ENCODE data around the gene SORCS3. TPM values are rescaled to one million over a fixed set of nuclear protein-coding genes. Genes with fewer than 3 reads are reported as not detected.

Gene SORCS3
- total RNA-seq, 1 experiment from 2014 or later = not detected

DNA sequence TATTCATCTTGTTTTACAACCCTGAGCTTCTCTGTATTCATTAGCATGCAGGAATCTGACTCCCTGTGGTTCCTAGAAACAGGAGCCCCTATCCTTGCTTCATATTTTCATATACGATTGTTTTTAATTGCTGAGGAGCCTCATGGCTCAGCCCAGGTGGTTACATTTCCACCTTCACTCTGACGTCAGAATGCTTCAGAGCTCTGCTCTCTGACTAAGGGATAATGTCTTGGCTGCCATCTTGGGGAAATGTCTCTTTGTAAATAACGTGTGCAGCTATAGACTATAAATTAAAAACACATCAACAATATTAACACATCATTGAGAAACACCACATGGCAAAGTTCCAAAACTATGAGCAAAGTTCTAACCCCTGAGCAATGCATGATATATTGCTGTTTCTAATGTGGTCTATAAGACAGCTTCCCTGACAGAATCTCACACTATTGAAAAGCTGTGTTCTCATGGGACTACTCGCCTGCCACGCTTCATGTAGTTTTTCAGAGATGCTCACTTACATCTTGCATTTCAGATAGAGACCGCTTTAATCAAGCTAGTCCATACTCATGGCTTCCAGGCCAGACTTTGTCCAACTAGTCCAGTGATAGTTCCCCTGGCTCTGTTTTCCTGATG is 227.0 kb downstream of the SORCS3 start:
- Histone ChIP-seq H3K9ac (ENCODE audit: low read length) (no peak overlapping the region), H3K9me2 (replicated peaks; ENCODE audit: insufficient read depth, low read length) (no peaks in the 10 kb centered on the region), H3K4me1 (ENCODE audit: low read length) (no peaks in the 10 kb centered on the region), H3K27ac (ENCODE audit: low read length) (no peak overlapping the region), H4K20me1 (ENCODE audit: insufficient read depth, low read depth, low read length) (no peaks in the 10 kb centered on the region), H3K4me2 (ENCODE audit: low read depth, low read length, poor library complexity, severe bottlenecking) (no peak overlapping the region), H2AFZ (ENCODE audit: low read length) (no peak overlapping the region), H3K9me3 (ENCODE audit: low read length) (no peaks in the 10 kb centered on the region), H3K27me3 (ENCODE audit: low read length) (no peaks in the 10 kb centered on the region), H3K79me2 (ENCODE audit: low read length) (no peaks in the 10 kb centered on the region), H3K36me3 (ENCODE audit: insufficient read depth, low read length) (no peaks in the 10 kb centered on the region), H3K4me3 (ENCODE audit: low read length) (no peak overlapping the region)
- DNase-seq = no peak

DNA sequence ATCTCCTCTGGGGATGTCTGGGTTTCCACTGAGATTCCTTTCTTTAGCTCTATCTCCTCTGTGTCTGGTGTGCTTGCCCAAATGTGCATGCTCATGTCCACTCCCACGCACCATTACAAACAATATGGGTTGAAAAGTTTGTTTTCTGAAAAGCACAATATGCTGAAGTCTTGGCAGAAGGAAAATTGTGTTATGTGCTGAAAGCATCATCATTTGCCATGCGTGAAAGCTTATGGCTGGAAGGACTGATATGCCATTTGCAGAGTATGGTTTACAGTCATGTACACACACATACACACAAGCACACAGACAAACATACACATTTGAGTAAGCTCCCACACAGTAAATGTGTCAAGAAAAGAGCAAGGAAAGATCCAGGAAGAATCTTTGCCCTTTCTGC is 231.6 kb downstream of the SORCS3 start:
- H4K20me1 ChIP-seq (ENCODE audit: insufficient read depth, low read depth, low read length) = no peaks in the 10 kb centered on the region
- no peaks in the 10 kb centered on the region for H3K79me2 ChIP-seq (ENCODE audit: low read length)
- no peak overlapping the region for H2AFZ ChIP-seq (ENCODE audit: low read length)
- no peak overlapping the region for H3K9ac ChIP-seq (ENCODE audit: low read length)
- no peak for DNase-seq
- no peaks in the 10 kb centered on the region for H3K9me2 ChIP-seq (replicated peaks; ENCODE audit: insufficient read depth, low read length)
- H3K27ac ChIP-seq (ENCODE audit: low read length) = no peak overlapping the region
- H3K27me3 ChIP-seq (ENCODE audit: low read length) = no peaks in the 10 kb centered on the region
- no peaks in the 10 kb centered on the region for H3K36me3 ChIP-seq (ENCODE audit: insufficient read depth, low read length)
- no peaks in the 10 kb centered on the region for H3K4me1 ChIP-seq (ENCODE audit: low read length)
- H3K9me3 ChIP-seq (ENCODE audit: low read length) = no peaks in the 10 kb centered on the region
- no peak overlapping the region for H3K4me3 ChIP-seq (ENCODE audit: low read length)
- H3K4me2 ChIP-seq (ENCODE audit: low read depth, low read length, poor library complexity, severe bottlenecking) = no peak overlapping the region

DNA sequence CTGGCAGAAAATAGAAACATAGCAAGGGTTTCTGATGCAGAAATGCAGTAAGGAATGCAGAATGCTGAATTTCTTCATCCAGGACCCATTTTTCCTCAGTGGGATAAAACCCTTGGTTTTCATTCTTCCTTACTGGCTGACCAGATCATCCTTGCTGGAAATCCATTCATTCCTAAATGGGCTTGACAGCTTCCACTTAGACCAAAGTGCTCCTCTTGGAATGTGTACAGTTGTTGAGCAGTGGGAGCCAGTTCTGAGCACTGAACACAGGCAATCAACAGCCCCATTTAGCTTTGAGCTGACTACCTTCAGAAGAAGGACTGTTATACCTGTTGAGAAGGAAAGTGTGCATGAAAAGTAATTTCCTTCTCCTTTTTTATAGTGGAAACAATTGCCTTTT is 232.1 kb downstream of the SORCS3 start:
- Histone ChIP-seq H3K79me2 (ENCODE audit: low read length) (no peaks in the 10 kb centered on the region), H3K9ac (ENCODE audit: low read length) (no peak overlapping the region), H3K9me3 (ENCODE audit: low read length) (no peaks in the 10 kb centered on the region), H4K20me1 (ENCODE audit: insufficient read depth, low read depth, low read length) (no peaks in the 10 kb centered on the region), H3K4me1 (ENCODE audit: low read length) (no peaks in the 10 kb centered on the region), H3K4me2 (ENCODE audit: low read depth, low read length, poor library complexity, severe bottlenecking) (no peak overlapping the region), H3K27ac (ENCODE audit: low read length) (no peak overlapping the region), H3K9me2 (replicated peaks; ENCODE audit: insufficient read depth, low read length) (no peaks in the 10 kb centered on the region), H3K27me3 (ENCODE audit: low read length) (no peaks in the 10 kb centered on the region), H3K36me3 (ENCODE audit: insufficient read depth, low read length) (no peaks in the 10 kb centered on the region), H2AFZ (ENCODE audit: low read length) (no peak overlapping the region), H3K4me3 (ENCODE audit: low read length) (no peak overlapping the region)
- no peak for DNase-seq

DNA sequence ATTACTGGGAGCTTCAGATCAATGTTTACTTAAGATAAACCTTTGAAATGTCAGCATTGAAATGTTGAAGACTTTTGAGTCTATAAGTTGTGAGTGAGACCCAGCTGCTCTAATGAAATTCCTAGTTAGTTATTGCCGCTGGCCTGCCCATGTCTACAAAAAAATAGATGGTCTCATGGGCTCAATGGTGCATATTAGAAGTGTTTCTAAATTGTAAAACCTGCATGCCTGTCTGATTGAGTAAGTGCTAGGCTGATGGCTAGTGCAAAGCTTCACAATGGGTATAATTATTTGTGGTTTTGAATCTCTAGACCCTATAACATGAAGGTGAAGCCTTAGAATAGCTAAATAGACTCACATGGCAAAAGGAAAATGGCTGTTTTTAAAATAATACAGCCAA is 234.5 kb downstream of the SORCS3 start:
- Histone ChIP-seq H3K4me3 (ENCODE audit: low read length) (no peak overlapping the region), H3K4me1 (ENCODE audit: low read length) (no peaks in the 10 kb centered on the region), H3K9me2 (replicated peaks; ENCODE audit: insufficient read depth, low read length) (no peaks in the 10 kb centered on the region), H3K9ac (ENCODE audit: low read length) (no peak overlapping the region), H3K79me2 (ENCODE audit: low read length) (no peaks in the 10 kb centered on the region), H3K4me2 (ENCODE audit: low read depth, low read length, poor library complexity, severe bottlenecking) (no peak overlapping the region), H4K20me1 (ENCODE audit: insufficient read depth, low read depth, low read length) (no peaks in the 10 kb centered on the region), H2AFZ (ENCODE audit: low read length) (no peak overlapping the region), H3K27me3 (ENCODE audit: low read length) (no peaks in the 10 kb centered on the region), H3K36me3 (ENCODE audit: insufficient read depth, low read length) (no peaks in the 10 kb centered on the region), H3K9me3 (ENCODE audit: low read length) (no peaks in the 10 kb centered on the region), H3K27ac (ENCODE audit: low read length) (no peak overlapping the region)
- no peak for DNase-seq

DNA sequence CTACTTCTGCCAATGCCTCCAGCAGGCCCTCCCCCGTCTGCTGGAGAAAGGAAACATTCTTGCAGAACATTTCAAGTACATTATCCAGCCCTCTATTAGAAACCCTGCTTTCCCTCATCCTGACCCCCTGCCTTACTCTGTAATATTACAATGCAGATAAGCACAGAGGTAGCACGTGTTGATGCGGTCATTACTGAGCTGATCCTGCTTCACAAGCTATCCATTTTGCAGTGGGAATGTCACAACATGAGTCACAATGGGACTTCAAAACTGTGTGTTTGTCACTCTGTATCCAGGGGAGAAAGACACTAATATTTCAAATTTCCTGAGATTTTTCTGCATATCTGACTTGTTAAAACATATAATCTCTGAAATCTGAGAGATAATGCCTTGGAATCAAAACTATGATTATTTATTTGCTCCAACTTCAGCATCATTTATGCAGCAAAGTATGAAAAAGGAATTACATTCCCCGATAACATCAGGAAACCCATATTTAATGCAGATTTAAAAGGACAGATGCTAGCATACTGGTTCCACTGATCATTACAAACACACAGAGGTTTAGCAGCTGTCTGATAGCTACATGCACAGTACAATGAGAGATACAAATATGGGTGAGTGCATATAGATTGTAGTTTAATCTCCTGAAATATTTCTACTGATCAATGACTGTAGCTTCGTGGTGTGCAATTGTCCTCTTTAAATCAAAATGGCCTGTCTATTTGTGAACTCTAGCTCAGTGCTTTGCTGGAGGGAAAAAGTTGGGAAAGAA is 239.7 kb downstream of the SORCS3 start:
- no peaks in the 10 kb centered on the region for H3K36me3 ChIP-seq (ENCODE audit: insufficient read depth, low read length)
- no peak overlapping the region for H3K4me3 ChIP-seq (ENCODE audit: low read length)
- no peak for DNase-seq
- H3K4me2 ChIP-seq (ENCODE audit: low read depth, low read length, poor library complexity, severe bottlenecking) = no peak overlapping the region
- H3K27ac ChIP-seq (ENCODE audit: low read length) = no peak overlapping the region
- H3K9me2 ChIP-seq (replicated peaks; ENCODE audit: insufficient read depth, low read length) = no peaks in the 10 kb centered on the region
- H3K9ac ChIP-seq (ENCODE audit: low read length) = no peak overlapping the region
- H3K9me3 ChIP-seq (ENCODE audit: low read length) = no peaks in the 10 kb centered on the region
- H2AFZ ChIP-seq (ENCODE audit: low read length) = no peak overlapping the region
- no peaks in the 10 kb centered on the region for H3K79me2 ChIP-seq (ENCODE audit: low read length)
- no peaks in the 10 kb centered on the region for H4K20me1 ChIP-seq (ENCODE audit: insufficient read depth, low read depth, low read length)
- H3K27me3 ChIP-seq (ENCODE audit: low read length) = no peaks in the 10 kb centered on the region
- no peaks in the 10 kb centered on the region for H3K4me1 ChIP-seq (ENCODE audit: low read length)

DNA sequence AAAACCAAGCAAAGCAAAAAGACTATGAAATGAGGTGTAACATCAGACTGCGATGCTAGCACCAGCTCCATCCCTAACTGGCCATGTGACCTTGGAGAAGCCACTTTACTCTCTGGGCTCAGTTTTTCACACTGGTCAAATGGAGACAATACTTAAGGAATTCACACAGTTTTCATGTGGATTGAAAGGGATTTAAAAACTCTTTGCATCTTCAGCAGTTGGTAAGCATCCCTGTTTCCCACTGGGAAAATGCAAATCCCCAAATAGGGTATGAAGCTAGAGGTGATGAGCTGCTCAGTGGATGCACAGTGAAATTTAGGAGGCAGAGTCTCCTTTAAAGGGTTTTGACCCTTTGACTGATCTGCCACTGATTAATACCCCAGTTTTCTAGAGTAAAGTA is 240.7 kb downstream of the SORCS3 start:
- no peaks in the 10 kb centered on the region for H3K9me3 ChIP-seq (ENCODE audit: low read length)
- H3K79me2 ChIP-seq (ENCODE audit: low read length) = no peaks in the 10 kb centered on the region
- H4K20me1 ChIP-seq (ENCODE audit: insufficient read depth, low read depth, low read length) = no peaks in the 10 kb centered on the region
- no peaks in the 10 kb centered on the region for H3K27me3 ChIP-seq (ENCODE audit: low read length)
- H3K36me3 ChIP-seq (ENCODE audit: insufficient read depth, low read length) = no peaks in the 10 kb centered on the region
- H3K9me2 ChIP-seq (replicated peaks; ENCODE audit: insufficient read depth, low read length) = no peaks in the 10 kb centered on the region
- H3K4me3 ChIP-seq (ENCODE audit: low read length) = no peak overlapping the region
- no peak for DNase-seq
- H3K27ac ChIP-seq (ENCODE audit: low read length) = no peak overlapping the region
- H3K9ac ChIP-seq (ENCODE audit: low read length) = no peak overlapping the region
- no peaks in the 10 kb centered on the region for H3K4me1 ChIP-seq (ENCODE audit: low read length)
- H2AFZ ChIP-seq (ENCODE audit: low read length) = no peak overlapping the region
- no peak overlapping the region for H3K4me2 ChIP-seq (ENCODE audit: low read depth, low read length, poor library complexity, severe bottlenecking)

DNA sequence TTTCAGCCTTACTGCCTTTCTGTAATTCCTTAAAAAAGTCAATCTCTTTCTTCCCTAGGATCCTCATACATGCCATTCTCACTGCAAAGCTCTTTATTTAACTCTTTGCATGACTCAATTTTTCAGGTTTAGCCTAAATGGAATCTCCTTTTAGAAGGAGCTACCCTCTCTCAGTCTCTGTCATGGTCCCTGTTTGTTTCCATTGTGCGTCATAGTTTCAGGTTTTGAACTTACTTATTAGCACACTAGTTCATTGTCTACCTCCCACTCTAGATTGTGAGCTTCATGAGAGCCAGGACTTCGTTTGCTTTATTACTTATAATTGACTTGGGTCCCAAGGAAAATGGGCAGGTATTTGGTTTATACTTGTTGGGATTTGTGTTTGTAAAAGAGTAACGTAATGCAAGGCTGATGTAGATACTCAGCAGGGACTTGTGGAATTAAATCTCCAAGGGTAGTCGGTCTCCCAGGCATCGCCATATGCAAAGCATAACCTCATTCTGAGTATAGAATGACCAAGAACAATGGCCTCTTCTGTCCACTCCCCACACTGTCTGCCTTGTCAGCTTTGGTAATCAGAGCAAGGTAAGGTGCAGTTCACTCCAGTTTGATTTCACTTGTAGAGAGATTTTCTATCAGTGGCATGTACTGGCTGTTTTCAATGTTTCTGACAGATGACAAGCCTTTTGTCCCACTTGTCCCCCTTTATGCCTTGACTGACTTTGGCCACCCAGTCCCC is 252.0 kb downstream of the SORCS3 start:
- H3K9ac ChIP-seq (ENCODE audit: low read length) = no peak overlapping the region
- no peaks in the 10 kb centered on the region for H3K9me2 ChIP-seq (replicated peaks; ENCODE audit: insufficient read depth, low read length)
- no peaks in the 10 kb centered on the region for H3K36me3 ChIP-seq (ENCODE audit: insufficient read depth, low read length)
- no peaks in the 10 kb centered on the region for H3K4me1 ChIP-seq (ENCODE audit: low read length)
- peaks cover 6% of the 10 kb centered on the region; the same call in 1 of the 2 replicates for H3K9me3 ChIP-seq (ENCODE audit: low read length)
- no peak overlapping the region for H3K4me2 ChIP-seq (ENCODE audit: low read depth, low read length, poor library complexity, severe bottlenecking)
- H3K27ac ChIP-seq (ENCODE audit: low read length) = no peak overlapping the region
- no peak for DNase-seq
- H3K4me3 ChIP-seq (ENCODE audit: low read length) = no peak overlapping the region
- H4K20me1 ChIP-seq (ENCODE audit: insufficient read depth, low read depth, low read length) = no peaks in the 10 kb centered on the region
- H3K27me3 ChIP-seq (ENCODE audit: low read length) = no peaks in the 10 kb centered on the region; the same call in 1 of the 2 replicates
- no peaks in the 10 kb centered on the region for H3K79me2 ChIP-seq (ENCODE audit: low read length)
- no peak overlapping the region for H2AFZ ChIP-seq (ENCODE audit: low read length)

DNA sequence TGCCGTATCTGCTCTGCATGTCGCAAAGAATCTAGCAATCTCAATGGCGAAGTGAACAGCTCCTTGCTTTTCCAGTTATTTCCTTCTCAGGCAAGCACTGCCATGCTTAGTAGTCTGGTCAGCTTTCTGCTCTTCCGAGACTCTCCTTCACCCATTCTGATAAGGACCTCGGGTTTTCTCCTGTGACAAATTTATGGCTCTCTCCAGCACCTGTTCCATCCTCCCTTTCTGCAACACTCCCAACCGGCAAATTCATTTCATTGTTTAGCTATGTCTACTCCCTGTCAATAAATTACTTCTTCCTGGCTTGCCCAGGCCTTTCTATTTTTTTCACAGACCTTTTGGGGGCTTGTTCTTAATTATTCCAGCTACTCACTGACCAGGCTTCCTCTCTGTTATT is 252.6 kb downstream of the SORCS3 start:
- no peaks in the 10 kb centered on the region for H3K36me3 ChIP-seq (ENCODE audit: insufficient read depth, low read length)
- H3K79me2 ChIP-seq (ENCODE audit: low read length) = no peaks in the 10 kb centered on the region
- H2AFZ ChIP-seq (ENCODE audit: low read length) = no peak overlapping the region
- H3K4me1 ChIP-seq (ENCODE audit: low read length) = no peaks in the 10 kb centered on the region
- no peak overlapping the region for H3K27ac ChIP-seq (ENCODE audit: low read length)
- H4K20me1 ChIP-seq (ENCODE audit: insufficient read depth, low read depth, low read length) = no peaks in the 10 kb centered on the region
- peaks cover 6% of the 10 kb centered on the region; the same call in 1 of the 2 replicates for H3K9me3 ChIP-seq (ENCODE audit: low read length)
- H3K9me2 ChIP-seq (replicated peaks; ENCODE audit: insufficient read depth, low read length) = no peaks in the 10 kb centered on the region
- H3K4me3 ChIP-seq (ENCODE audit: low read length) = no peak overlapping the region
- DNase-seq = no peak
- no peak overlapping the region for H3K9ac ChIP-seq (ENCODE audit: low read length)
- H3K4me2 ChIP-seq (ENCODE audit: low read depth, low read length, poor library complexity, severe bottlenecking) = no peak overlapping the region
- no peaks in the 10 kb centered on the region; the same call in 1 of the 2 replicates for H3K27me3 ChIP-seq (ENCODE audit: low read length)
